Heart left ventricle (tissue), 13 donors: ENCODE data around the gene ADCY5.

Experiments used
- POLR2A ChIP-seq, 2 donors: fragments of 450-650 bp; IDR thresholded peaks; one replicate each; pipeline ENCODE4 v1.6.1; 2017; ENCODE audit warnings: antibody characterized with exemption in 2 of 2, mild to moderate bottlenecking in 2 of 2, moderate library complexity in 2 of 2
- TF ChIP-seq, protein P1 (sequence below), 12 donors: fragments of 200-600 bp; sonication (generic) in 4 of 12; IDR thresholded peaks; one replicate each; pipeline versions ENCODE4 v1.5.0 to v1.8.0; 2018 to 2022; ENCODE audit warnings: antibody characterized with exemption in 12 of 12, mild to moderate bottlenecking in 5 of 12
- donor health status: ischemic (EF 13 %, LVEDD 7.1; RV severe dilation, severe dysfunction).
- donor health status: DM: no; HTN: yes; CAD: no.
- donor health status: DM: no; HTN: no; CAD: no.
- donor health status: ischemic (EF 25% LVEDD 6.9; RV normal size, moderate dysfunction).
- donor health status: ischemic (EF 25% LVEDD 5.7; RV mildly dilated, moderate dysfunction).
- donor health status: ischemic (EF 35%, LVEDD 5.7; RV mildly dilated, moderate dysfunction).
- donor health status: nonischemic (EF 11% LVEDD 7.7; RV severe dilation, severe dysfunction).
- donor health status: DM: yes; HTN: yes; CAD: no.
- donor health status: PGD.
- donor health status: ischemic (EF 29% LVEDD 5.4; RV normal size, mild dysfunction).
- donor health status: nonischemic (EF 23%, LVEDD 6.1; RV moderate dilation, normal function).

DNA sequence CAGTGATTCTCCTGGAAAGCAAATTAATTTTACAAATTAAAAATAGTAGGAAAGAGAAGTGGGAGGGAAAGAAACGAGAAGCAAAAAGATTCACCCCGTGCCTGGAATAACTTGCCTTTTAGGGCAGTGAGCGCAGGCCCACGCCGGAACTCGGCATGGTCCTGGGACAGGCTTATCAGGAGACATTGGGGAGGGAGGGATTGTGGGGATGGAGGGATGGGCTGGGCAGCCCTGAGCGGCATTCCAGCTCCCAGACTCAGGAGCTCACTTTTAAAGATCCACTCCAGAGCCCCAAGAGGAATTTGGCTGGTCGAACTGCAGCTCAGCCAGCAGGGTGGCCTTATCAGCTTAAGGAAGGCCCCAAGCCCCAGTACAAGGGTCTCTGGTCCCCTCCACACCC lies 117.9 kb downstream of the ADCY5 start:
- TF ChIP-seq, protein P1, sequence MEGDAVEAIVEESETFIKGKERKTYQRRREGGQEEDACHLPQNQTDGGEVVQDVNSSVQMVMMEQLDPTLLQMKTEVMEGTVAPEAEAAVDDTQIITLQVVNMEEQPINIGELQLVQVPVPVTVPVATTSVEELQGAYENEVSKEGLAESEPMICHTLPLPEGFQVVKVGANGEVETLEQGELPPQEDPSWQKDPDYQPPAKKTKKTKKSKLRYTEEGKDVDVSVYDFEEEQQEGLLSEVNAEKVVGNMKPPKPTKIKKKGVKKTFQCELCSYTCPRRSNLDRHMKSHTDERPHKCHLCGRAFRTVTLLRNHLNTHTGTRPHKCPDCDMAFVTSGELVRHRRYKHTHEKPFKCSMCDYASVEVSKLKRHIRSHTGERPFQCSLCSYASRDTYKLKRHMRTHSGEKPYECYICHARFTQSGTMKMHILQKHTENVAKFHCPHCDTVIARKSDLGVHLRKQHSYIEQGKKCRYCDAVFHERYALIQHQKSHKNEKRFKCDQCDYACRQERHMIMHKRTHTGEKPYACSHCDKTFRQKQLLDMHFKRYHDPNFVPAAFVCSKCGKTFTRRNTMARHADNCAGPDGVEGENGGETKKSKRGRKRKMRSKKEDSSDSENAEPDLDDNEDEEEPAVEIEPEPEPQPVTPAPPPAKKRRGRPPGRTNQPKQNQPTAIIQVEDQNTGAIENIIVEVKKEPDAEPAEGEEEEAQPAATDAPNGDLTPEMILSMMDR (IDR thresholded peaks at IDR 0.05), result no peak
- TF ChIP-seq POLR2A (IDR thresholded peaks at IDR 0.05), result no peak
